Measurements from ENCODE around the gene HERC4. TPM values are rescaled to one million over a fixed set of nuclear protein-coding genes. Genes with fewer than 3 reads are reported as not detected.
"Not testable (repeated sequence)": the region's sequence is repeated elsewhere in the genome, so short reads cannot be mapped to it uniquely, and the experiment has no call there.

HERC4 gene
- total RNA-seq, 1 donor = 125 TPM

DNA sequence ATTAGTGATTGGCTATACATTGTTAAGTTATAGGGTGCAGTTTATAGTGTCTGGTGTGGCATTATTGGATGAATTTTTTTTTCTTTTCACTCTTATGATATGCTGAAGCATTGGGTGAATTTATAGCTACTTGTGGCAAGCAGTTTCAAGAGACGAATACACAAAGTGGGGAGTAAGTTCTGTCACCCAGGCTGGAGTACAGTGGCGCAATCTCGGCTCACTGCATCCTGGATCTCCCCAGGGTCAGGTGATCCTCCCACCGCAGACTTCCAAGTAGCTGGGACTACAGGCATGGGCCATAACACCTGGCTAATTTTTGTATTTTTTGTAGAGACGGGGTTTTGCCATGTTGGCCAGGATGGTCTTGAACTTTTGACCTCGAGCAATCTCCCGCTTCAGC, 196.9 kb downstream of the HERC4 start:
- TF ChIP-seq, protein P1, sequence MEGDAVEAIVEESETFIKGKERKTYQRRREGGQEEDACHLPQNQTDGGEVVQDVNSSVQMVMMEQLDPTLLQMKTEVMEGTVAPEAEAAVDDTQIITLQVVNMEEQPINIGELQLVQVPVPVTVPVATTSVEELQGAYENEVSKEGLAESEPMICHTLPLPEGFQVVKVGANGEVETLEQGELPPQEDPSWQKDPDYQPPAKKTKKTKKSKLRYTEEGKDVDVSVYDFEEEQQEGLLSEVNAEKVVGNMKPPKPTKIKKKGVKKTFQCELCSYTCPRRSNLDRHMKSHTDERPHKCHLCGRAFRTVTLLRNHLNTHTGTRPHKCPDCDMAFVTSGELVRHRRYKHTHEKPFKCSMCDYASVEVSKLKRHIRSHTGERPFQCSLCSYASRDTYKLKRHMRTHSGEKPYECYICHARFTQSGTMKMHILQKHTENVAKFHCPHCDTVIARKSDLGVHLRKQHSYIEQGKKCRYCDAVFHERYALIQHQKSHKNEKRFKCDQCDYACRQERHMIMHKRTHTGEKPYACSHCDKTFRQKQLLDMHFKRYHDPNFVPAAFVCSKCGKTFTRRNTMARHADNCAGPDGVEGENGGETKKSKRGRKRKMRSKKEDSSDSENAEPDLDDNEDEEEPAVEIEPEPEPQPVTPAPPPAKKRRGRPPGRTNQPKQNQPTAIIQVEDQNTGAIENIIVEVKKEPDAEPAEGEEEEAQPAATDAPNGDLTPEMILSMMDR (IDR thresholded peaks at IDR 0.05; ENCODE audit: extremely low read depth, low read depth, low read length) = no peak
- Histone ChIP-seq H3K79me2 (ENCODE audit: insufficient read depth, low read length) (no peaks in the 10 kb centered on the region), H3K27ac (ENCODE audit: low read depth, low read length) (no peak overlapping the region), H3K27me3 (ENCODE audit: insufficient read depth, low read length) (no peaks in the 10 kb centered on the region), H3K4me2 (ENCODE audit: insufficient read depth, low read length) (no peak overlapping the region), H3K4me3 (ENCODE audit: insufficient read depth, low read length) (no peak overlapping the region), H2AFZ (ENCODE audit: low read length) (no peak overlapping the region), H3K36me3 (ENCODE audit: insufficient read depth, low read length) (no peaks in the 10 kb centered on the region), H3K4me1 (ENCODE audit: insufficient read depth, low read length) (no peaks in the 10 kb centered on the region), H3K9me3 (ENCODE audit: low read depth, low read length) (no peaks in the 10 kb centered on the region), H4K20me1 (ENCODE audit: insufficient read depth, low read length) (no peaks in the 10 kb centered on the region)
- no peak for DNase-seq (ENCODE audit: insufficient read length, low spot score, missing footprints)

DNA sequence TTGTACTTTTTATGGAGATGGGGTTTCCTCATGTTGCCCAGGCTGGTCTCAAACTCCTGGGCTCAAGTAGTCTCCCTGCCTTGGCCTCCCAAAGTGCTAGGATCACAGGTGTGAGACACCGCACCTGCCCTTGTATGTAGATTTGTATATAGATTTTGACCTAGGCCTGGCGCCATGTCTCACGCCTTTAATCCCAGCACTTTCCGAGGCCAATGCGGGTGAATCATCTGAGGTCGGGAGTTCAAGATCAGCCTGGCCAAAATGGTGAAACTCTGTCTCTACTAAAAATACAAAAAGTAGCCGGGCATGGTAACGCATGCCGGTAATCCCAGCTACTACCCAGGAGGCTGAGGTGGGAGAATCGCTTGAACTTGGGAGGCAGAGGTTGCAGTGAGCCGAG, 197.7 kb downstream of the HERC4 start:
- H3K36me3 ChIP-seq (ENCODE audit: insufficient read depth, low read length); H3K4me1 ChIP-seq (ENCODE audit: insufficient read depth, low read length); DNase-seq (ENCODE audit: insufficient read length, low spot score, missing footprints); H2AFZ ChIP-seq (ENCODE audit: low read length); H3K9me3 ChIP-seq (ENCODE audit: low read depth, low read length); H4K20me1 ChIP-seq (ENCODE audit: insufficient read depth, low read length); H3K4me3 ChIP-seq (ENCODE audit: insufficient read depth, low read length); H3K4me2 ChIP-seq (ENCODE audit: insufficient read depth, low read length); H3K27ac ChIP-seq (ENCODE audit: low read depth, low read length); H3K79me2 ChIP-seq (ENCODE audit: insufficient read depth, low read length); H3K27me3 ChIP-seq (ENCODE audit: insufficient read depth, low read length): not testable (repeated sequence)

DNA sequence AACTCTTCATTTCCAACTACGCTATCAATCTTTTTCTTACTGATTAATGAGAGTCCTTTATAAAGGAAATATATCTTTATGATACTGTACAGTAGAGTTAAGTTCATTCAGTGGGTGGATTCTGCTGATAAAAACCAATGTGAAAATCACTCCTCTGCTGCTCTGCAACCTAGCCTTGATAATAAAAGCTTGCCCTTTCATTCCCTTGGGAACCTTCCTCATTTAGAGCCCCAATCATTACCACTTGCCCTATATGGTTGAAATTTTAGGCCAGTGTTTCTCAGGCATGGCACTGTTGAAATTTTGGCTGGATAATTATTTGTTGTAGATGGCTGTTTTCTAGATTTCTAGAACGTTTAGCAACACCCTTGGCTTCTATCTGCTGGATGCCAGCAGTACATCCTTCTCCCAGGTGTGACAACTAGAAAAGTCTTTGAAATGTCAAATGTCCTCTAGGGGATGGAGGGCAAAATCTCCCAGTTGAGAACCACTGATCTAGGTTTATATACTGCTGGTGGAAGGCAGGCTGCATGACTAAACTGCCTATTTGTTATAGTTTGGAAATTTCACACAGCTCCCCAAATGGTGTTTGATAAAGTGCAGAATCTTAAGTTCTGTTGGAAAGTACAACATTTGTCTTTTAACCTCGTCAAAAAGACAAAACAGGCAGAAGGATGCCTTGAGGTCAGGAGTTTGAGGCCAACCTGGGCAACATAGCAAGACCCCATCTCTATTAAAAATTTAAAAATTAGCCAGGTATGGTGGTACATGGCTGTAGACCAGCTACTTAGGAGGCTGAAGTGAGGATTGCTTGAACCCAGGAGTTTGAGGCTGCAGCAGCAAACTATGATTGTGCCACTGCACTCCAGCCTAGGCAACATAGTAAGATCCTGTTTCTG, 199.5 kb downstream of the HERC4 start:
- Histone ChIP-seq H3K9me3 (ENCODE audit: low read depth, low read length) (no peaks in the 10 kb centered on the region), H2AFZ (ENCODE audit: low read length) (no peak overlapping the region), H3K27ac (ENCODE audit: low read depth, low read length) (no peak overlapping the region), H4K20me1 (ENCODE audit: insufficient read depth, low read length) (no peaks in the 10 kb centered on the region), H3K36me3 (ENCODE audit: insufficient read depth, low read length) (no peaks in the 10 kb centered on the region), H3K4me3 (ENCODE audit: insufficient read depth, low read length) (no peak overlapping the region), H3K79me2 (ENCODE audit: insufficient read depth, low read length) (no peaks in the 10 kb centered on the region), H3K4me1 (ENCODE audit: insufficient read depth, low read length) (no peaks in the 10 kb centered on the region), H3K4me2 (ENCODE audit: insufficient read depth, low read length) (no peak overlapping the region), H3K27me3 (ENCODE audit: insufficient read depth, low read length) (no peaks in the 10 kb centered on the region)
- TF ChIP-seq, protein P1 (IDR thresholded peaks at IDR 0.05; ENCODE audit: extremely low read depth, low read depth, low read length) = no peak
- no peak for DNase-seq (ENCODE audit: insufficient read length, low spot score, missing footprints)

Small RNA genes lying within 50 kb of the gene (small RNA-seq; reads per million reads assigned to genes)
- gene RN7SL220P = not detected

Other genes starting within 250 kb of the HERC4 start
- 4.0 and 6.2 TPM in 2 replicates for gene DNAJC12, start 237.1 kb downstream of the HERC4 start, total RNA-seq
- 19.9 and 20.3 TPM in 2 replicates for gene SIRT1, start 190.6 kb downstream of the HERC4 start, total RNA-seq
- 1.5 and 1.8 TPM in 2 replicates for gene MYPN, start 34.2 kb upstream of the HERC4 start, total RNA-seq
- gene ATOH7, start 156.8 kb upstream of the HERC4 start, total RNA-seq = under 0.01 TPM in 1 of 2 replicates, not detected in the other